ENCODE measurements around the gene NCOA6.
"Not testable (repeated sequence)": the region's sequence is repeated elsewhere in the genome, so short reads cannot be mapped to it uniquely, and the experiment has no call there.

NCOA6 gene

DNA sequence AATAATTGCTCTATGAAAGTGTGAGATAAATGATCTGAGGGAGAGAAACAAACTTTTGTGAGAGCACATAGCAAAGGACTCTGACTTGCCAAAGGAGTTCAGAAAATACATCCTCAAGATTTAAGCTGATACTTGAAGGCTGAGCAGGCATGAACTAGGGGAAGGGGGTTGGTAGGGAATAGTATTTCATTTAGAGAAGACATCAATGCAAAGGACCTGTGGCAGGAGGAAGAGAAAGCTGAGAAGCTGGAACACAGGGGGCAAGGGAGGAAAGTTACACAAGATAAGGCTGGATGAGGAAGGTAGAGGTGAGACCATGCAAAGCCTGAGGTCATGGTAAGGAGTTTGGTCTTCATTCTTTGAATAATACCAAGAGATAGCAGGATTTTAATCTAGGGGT lies 50.6 kb downstream of the NCOA6 start:
- DNase-seq (ENCODE audit: low read depth in 2 of 2), result no peak

DNA sequence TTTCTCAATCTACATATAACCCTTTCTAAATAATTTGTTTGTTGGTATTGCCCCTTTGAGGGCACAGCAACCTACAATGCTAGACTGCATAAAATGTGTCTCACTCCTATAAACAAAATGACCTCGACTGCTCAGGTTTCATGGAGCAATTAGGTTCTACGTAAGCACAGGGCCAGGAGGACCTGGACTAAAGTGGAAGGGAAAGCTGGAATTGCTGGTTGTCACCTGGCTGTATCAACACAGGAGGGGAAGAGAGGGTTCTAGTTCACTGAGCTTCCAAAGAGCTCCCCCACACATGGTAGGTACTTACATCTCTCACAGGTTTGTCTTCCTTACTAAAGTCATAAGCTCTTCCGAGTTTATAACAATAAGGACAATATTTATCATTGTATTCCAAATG lies 51.0 kb downstream of the NCOA6 start:
- DNase-seq (ENCODE audit: low read depth in 2 of 2), result no peak

DNA sequence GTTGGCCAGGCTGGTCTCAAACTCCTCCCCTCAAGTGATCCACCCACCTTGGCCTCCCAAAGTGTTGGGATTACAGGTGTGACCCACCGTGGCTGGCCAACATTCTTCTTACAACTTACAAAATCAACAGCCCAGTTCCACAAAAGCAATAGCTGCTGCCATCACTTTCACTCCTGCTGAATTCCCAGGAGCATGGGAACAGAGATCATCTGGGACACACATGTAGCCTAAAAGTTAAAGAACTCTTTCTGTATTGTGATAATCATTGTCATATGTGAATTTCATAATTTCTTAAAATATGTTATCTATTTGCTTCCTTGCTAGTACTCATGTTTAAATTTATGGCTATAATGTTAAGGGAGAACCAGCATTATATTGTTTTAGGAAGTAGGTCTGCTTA lies 51.7 kb downstream of the NCOA6 start:
- no peak for DNase-seq (ENCODE audit: low read depth in 2 of 2)

DNA sequence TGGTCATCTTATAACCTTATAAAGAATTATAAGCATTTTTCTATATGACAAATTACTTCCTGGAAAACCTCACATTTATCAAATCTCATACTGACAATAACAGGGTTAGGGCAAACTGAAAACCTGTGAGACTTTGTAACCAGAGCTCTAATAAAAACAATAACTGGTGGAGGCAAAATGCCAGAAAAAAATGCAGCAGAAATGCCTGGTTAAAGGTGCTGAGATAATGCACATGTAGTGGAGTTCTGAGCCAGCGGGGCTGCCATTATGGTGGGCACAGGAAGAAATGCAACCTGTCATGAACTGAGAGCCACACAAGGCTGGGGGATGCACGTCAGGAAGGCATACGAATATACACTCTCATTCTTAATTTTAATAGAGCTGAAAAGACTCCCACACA lies 53.0 kb downstream of the NCOA6 start:
- no peak for DNase-seq (ENCODE audit: low read depth in 2 of 2)

DNA sequence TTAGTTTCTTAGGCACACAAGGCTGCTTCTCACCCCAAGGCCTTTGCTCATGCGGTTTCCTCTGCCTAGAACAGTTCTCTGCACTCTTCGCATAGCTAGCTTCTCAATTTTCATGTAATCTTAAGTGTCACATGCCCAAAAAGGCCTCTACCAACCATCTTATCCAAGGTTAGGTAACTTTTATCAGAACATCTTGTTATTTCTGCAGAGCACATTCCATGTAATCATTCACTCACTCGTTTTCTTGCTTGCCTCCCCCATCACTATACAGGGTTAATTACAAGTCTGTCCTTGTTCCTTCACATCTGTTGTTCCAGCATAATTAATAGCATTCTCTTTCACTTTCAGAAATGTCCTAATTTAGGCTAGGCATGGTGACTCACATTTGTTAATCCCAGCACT lies 53.8 kb downstream of the NCOA6 start:
- no peak for DNase-seq (ENCODE audit: low read depth in 2 of 2)

DNA sequence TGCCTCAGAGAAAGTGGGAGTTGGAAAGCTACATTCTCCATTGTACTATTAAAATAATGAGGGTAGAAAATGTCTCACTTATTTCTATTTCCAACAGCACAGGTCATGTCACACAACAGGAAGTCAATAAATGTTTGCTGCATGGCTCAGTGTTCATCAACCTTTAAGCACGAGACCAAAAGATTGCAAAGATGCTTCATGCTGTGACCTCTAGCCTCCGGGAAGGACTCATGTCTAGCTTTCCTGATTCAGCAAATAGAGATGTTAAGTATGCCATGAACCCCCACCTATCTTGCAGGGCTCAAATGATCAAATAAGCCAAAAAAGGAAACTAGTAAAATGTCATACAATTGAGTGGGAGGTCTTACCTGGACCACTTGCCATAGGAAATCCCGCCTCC lies 57.4 kb downstream of the NCOA6 start:
- no peak for DNase-seq (ENCODE audit: low read depth in 2 of 2)

DNA sequence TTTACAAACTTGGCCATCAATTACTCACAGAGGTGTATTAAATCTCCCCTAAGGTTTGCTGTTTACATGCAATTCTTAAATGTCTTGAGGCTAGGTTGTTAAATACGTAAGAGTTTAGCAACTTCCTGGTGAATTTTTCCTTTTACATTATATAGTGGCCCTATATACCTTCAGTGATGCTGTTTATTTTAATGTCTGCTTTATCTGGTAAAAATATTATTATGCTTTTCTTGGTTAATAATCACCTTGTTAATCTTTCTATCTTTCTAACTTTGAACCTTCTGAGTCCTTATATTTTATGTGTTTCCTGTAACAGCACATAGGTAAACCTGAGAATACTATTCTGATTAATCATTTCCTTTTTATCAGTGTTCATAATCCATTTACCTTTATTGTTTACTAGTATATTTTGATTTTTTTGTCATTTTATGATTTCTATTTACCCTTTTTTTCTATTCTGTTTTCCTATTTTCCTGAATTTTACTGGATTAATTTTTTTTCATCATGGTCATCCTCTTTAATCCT lies 63.4 kb downstream of the NCOA6 start:
- no peak for DNase-seq (ENCODE audit: low read depth in 2 of 2)

DNA sequence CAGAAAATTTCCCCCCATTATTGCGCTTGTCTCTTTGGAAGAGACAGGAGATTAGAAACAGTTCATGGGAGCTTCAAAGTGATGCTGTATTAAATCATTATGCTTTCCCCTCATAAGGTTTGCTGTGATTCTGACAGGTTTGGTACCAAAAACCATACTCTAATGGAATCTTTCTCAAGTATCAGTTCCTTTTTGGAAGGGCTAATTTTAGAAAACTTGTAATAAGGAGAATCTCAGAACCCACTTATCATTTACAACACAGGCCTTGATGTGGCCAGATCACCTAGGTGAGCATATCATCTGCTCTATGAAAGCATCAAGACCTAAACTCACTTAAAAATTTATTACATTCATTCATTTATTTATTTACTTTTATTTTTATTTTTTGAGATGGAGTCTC lies 70.1 kb downstream of the NCOA6 start:
- no peak for DNase-seq (ENCODE audit: low read depth in 2 of 2)

DNA sequence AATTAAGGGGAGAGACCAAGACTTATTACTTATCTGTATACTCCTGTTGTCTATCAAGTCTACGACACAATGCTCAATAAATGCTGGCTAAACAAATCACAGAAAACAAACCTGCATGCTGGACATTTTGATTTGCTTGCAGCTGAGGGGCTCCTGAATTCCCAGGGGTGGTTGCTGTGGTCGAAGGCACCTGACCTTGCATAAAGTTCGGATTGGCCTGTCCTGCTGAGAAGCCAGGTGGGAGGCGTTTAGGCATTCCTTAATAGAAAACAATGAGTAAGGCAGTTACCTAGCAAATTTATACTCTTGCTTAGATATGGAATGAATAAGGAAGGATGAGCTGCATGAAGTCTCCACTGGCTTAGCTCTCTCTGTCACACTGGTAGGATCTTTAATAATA lies 70.8 kb downstream of the NCOA6 start:
- no peak for DNase-seq (ENCODE audit: low read depth in 2 of 2)

DNA sequence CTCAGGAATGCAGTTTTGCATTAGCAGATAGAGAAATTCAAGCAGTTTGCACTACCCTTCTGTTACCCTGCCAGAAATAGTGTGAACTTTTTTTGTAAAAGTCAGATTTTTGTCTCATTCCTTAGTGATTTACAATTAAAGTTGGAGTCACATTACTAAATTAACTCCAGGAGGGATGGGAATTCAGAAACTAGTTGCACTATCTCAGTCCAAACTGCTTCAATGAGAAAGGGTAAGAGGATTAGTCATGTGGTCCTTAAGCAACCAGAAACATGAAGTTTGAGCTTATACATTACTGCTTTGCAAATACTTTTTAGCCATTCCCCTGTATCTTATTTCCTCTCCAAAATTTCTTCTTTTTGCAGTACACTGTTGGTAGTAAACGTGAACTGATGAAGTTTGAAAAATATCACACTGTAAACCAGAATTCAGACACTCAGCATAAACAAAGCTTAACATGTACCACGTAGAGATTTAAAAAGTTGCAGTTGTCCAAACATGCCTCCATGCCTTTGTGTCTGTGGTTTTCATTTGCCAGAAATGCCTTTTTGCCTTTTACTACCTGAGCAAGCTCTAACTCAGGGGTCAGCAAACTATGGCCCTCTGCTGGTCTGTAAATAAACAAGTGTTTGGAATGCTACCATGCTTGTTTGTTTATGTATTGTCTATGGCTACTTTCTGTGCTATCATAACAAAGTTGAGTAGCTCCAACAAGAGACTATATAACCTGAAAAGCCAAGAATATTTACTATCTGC lies 71.6 kb downstream of the NCOA6 start:
- no peak for DNase-seq (ENCODE audit: low read depth in 2 of 2)

DNA sequence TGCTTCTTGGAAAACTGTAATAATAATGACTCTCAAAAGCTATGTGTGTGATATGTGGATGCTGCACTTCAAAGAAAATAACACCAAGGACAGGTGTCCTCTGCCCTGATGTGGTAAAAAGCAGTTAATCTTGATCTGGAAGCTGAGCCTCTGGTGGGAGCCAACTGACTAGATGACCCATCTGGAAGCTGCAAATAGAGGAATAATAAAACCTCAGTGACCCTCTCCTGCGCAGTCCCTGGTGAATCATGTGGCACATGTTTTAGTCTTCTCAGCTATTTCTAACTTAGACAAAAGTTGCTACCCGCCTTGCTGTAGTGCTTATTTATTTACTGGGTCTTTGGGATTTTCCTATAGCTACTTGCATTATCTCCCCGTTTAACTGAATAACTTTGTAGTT lies 74.0 kb downstream of the NCOA6 start:
- no peak for DNase-seq (ENCODE audit: low read depth in 2 of 2)

DNA sequence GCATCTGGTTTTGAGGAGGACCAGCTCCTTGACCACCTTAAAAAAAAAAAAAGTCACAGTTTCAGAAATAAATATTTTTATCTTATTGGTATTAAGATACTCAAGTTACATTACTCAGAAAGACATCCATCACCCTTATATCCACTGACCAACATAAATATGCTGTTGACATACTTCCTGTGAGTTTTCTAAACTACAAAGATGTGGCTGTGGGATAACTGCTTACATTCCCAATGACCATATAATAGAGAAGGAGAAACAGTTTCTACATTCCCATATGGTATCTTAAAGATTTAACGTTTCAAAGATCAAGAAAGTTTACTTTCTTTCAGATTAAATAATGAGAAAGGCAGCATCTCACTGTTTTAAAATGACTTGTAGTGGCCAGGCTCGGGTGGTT lies 75.0 kb downstream of the NCOA6 start:
- no peak for DNase-seq (ENCODE audit: low read depth in 2 of 2)

DNA sequence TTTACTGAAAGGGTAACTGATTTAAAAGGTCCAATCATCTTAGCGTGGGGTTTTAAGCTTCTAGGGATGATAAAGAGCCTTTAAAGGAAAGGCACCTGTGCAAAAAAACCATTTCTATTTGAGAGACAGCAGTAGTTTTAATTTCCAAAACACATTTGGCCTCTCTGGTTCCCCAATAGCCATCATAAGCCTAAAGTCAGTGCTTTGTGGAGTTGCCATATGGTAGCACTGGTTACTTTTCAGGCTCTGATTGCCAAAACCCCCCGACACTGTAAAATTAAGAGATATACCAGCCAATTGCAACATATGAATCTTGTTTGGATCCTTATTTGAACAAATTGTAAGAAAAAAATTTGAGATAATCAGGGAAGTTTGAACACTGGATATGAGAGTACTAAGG lies 76.7 kb downstream of the NCOA6 start:
- no peak for DNase-seq (ENCODE audit: low read depth in 2 of 2)

DNA sequence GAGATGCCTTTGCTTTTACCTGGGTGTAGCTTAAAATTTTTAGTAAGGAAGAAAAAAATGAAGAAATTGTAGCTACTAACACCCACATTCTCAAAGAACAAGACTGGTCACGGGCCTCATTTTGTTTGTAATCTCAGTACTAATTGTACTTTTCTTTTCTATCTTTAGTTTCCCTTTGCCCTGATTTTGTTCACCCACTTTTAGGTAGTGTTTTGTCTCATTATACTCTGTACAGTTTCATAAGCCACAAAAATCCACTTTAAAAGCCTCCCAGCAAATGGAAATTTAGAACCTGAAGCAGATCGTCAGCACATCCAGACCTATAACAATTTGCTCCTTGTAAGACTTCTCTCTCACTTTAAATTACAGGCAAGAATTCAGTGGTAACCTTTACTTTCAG lies 78.0 kb downstream of the NCOA6 start:
- DNase-seq (ENCODE audit: low read depth in 2 of 2), result no peak

DNA sequence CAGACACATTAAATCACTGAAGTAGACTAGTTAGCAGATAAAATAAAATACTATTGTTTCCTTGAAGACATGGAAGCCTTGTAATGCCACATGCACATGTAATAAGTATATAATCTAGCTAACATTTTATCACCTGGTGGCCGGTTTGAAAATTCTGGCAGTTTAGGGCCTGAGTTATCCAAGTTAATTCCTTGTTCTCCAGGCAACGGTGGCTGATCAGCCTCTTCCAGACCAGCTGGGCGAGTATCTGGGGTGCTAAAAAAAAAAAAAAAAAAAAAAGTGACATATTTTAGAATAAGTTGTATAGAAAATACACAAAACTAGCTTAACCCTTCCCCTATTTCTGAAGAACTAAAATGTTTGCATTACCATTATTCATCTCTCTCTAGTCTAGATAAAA lies 78.8 kb downstream of the NCOA6 start:
- DNase-seq (ENCODE audit: low read depth in 2 of 2), result no peak

DNA sequence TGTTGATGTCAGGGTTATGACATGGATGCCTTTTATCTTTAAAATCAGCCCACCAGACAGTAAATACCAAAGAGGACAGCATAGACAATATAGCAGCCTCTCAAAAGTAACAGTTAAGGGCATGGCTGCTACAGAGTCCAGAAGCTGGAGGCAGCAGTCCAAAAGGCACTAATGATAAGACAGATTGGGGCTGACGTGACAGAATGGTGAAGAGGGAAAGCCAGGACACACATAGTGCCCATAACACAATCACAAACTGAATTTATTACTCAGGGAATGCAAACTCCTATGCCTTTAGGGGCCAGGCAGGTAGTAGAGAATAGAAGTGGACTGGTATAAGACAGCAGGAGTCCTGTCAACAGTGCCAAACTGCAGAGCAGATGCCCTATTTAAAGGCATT lies 80.6 kb downstream of the NCOA6 start:
- DNase-seq (ENCODE audit: low read depth in 2 of 2), result no peak

DNA sequence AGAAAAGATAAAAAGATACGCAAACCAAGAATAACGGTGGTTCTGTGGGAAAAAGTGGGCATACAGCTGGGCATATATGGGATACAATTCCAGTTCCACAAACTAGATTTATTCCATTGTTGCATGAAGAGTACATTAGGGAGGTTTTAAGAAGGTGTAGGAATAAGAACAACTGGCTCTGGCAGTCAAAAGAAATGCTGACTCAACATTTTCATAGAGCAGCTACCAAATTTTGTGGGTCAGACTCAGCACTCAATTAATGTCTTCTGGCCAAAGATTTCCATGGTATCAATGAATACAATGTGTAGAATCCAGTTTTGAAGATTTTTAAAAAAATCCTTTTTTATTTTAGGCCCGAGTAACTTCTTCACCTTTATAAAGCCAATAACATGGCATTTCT lies 81.1 kb downstream of the NCOA6 start:
- no peak for DNase-seq (ENCODE audit: low read depth in 2 of 2)

DNA sequence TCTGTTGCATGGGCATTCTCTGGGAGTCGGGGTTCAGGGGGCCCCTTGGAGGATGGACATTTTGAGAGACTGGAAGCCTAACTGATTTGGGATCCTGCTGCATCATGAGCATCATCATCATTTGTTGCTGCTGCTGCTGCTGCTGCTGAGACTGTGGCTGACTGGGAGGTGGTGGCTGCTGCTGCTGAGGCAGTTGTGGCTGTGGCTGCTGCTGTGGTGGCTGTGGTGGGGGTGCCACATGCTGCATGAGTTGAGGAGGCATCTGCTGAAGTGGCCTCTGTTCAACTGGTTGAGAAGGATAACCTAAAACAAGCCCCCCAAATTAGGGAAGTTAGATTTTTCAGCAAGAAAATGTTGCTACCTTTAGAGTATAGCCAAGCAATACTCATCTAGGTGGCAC lies 82.4 kb downstream of the NCOA6 start:
- no peak for DNase-seq (ENCODE audit: low read depth in 2 of 2)

DNA sequence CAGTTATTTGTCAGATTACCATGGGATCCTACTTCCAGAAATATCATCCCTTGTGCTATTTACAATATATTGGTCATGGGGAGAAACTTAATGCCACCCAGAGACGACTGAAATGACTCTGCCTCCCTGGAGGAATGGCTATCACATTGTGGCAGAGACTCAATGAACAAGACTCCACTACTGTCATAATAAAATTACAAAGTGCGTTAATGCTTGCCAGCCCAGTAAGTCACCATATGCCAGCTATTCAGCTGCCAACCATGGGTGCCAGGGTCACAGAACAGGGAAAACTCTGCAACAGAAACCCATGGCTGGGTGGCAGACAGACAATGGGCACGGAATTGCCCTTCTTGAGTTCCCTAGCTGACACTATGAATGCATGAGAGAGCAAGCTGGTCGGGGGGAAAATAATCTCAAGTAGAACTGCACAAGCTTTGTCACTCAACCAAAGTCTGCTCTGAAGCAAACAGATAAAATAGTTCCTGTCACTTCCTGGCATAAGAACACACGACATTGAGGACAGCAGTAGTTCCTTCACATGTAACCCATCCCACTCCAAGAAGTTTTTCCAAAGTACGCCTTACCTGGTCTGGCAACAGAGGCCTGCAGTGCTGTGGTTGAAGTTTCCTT lies 89.2 kb downstream of the NCOA6 start:
- DNase-seq (ENCODE audit: low read depth in 2 of 2), result no peak

DNA sequence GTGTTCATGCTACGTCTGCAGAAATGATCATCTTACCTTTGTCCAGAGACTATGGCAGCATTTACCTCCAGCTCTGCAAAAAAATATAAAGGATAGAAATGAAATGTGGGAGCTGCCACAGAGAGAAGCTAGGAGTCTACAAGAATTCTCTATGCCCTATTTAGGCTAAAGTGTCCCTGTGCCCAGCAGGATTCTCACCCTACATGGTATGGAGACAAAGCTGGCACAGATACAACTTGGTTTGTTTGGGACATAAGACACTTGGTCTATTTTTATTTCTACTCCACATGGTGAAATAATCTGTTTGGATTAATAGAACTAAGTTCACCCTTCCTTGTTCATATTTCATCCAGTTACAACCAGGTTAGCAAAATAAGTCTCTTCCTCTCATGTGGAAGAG lies 92.9 kb downstream of the NCOA6 start:
- no peak for DNase-seq (ENCODE audit: low read depth in 2 of 2)

DNA sequence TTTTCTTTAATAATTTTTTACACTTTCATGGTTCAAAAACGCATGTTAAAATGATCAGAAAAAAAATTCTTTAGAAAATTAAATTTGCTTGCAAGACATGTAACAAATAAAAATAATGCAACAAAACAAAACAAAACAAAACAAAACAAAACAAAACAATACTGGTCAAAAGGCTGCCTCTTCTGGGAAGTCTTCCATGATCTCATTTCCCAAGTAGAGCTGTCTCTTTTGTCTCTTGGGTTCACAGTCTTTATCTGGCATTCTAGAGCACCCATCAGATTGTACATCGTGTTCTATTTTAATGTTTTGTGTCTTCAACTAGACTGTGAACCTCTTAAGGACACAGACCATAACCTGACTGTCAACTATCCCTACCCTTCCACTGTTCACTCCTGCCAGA lies 96.0 kb downstream of the NCOA6 start:
- no peak for DNase-seq (ENCODE audit: low read depth in 2 of 2)

DNA sequence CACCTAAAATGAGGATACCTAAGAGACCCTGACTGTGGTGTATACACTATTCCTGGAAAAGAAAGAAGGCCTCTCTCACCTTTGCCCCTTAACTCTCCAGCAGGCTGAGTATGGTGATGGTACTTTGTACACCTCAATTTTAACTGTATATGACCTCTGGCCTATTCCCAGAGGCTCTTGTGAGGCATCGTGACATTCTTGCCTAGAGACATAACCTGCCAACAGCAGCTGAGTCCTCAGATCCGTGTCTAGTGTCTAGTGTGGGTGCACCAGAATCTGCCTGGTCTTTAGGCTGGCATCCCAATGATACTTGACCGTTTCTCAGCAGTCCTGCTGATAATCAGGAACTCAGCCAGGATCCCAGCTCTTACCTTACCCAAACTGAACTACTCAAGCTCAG lies 101.3 kb downstream of the NCOA6 start:
- no peak for DNase-seq (ENCODE audit: low read depth in 2 of 2)

DNA sequence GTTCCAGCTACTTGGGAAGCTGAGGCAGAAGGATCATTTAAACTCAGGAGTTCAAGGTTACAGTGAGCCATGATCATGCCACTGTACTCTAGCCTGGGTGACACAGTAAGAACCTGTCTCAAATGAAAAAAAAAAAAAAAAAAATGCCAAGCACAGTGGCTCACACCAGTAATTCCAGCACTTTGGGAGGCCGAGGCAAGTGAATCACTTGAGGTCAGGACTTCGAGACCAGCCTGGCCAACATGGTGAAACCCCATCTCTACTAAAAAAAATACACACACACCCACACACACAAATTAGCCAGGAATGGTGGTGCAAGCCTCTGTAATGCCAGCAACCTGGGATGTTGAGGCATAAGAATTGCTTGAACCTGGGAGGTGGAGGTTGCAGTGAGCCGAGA lies 102.9 kb downstream of the NCOA6 start:
- DNase-seq (ENCODE audit: low read depth in 2 of 2), result not testable (repeated sequence)

DNA sequence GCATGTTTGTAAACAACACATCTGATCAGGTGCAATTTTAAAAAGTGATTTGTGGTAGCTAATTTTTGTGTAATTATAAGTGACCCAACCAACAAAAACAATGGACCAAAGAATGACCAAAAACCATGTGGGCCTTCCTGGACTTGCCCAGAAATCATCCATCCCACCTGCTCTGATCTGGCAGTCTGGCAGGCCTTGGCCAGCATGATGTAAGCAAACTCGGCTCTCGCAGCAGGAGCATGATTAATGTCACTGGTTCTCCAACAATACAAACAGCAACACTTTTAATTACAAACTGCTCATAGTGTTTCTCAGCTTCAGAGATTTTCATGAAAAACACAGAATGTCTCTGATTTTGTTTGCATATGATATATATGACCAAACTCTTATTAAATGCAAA lies 105.2 kb downstream of the NCOA6 start:
- DNase-seq (ENCODE audit: low read depth in 2 of 2), result no peak
